CD14-positive monocyte (primary cell): ENCODE data around the gene UTP11. TPM values are rescaled to one million over a fixed set of nuclear protein-coding genes. Genes with fewer than 3 reads are reported as not detected.

Source experiments
- DNase-seq, 3 donors: peaks; one replicate each; pipeline ENCODE4 v3.0.0-alpha.2; 2011 to 2022
- H2AFZ ChIP-seq: 2 replicates; pipeline ENCODE4 v1.6.0; 2012; ENCODE audit warnings: mild to moderate bottlenecking, low read depth, low read length, inconsistent platforms; ENCODE audit not compliant: insufficient read depth, poor library complexity, severe bottlenecking
- H3K27ac ChIP-seq, 2 donors: 1 replicate in 1 of 2; 2 replicates in 1 of 2; pipeline ENCODE4 v1.5.1; 2012 to 2013; ENCODE audit warnings: low read length in 2 of 2, control low read depth in 1 of 2, inconsistent platforms in 1 of 2, low read depth in 1 of 2, mild to moderate bottlenecking in 1 of 2
- H3K27me3 ChIP-seq, 2 donors: one replicate each; pipeline versions ENCODE4 v1.6.0 to v1.6.1; 2011 to 2013; ENCODE audit warnings: low read length in 2 of 2; ENCODE audit not compliant: control insufficient read depth in 2 of 2, insufficient read depth in 2 of 2
- H3K36me3 ChIP-seq, 2 donors: replicated peaks in 1 of 2; 1 replicate in 1 of 2; 2 replicates in 1 of 2; pipeline versions ENCODE4 v1.5.1 to v1.6.1; 2012 to 2013; ENCODE audit warnings: low read length in 2 of 2, control low read depth in 1 of 2, inconsistent platforms in 1 of 2, mild to moderate bottlenecking in 1 of 2; ENCODE audit not compliant: insufficient read depth in 2 of 2, control insufficient read depth in 1 of 2
- H3K4me1 ChIP-seq, 2 donors: 1 replicate in 1 of 2; 2 replicates in 1 of 2; pipeline versions ENCODE4 v1.5.1 to v1.6.1; 2012 to 2013; ENCODE audit warnings: low read length in 2 of 2, control low read depth in 1 of 2, inconsistent platforms in 1 of 2, mild to moderate bottlenecking in 1 of 2, moderate library complexity in 1 of 2; ENCODE audit not compliant: insufficient read depth in 2 of 2, control insufficient read depth in 1 of 2
- H3K4me2 ChIP-seq: replicated peaks from 2 replicates; pipeline ENCODE3; 2012; ENCODE audit warnings: low read length, moderate library complexity, mild to moderate bottlenecking; ENCODE audit not compliant: poor library complexity, severe bottlenecking; ENCODE audit errors: extremely low read depth
- H3K4me3 ChIP-seq, 3 experiments: fragments of 200-600 bp in 1 of 3; sonication (generic) in 1 of 3; replicated peaks in 1 of 3; 1 replicate in 2 of 3; 2 replicates in 1 of 3; pipeline ENCODE4 v1.5.1; 2011 to 2013; ENCODE audit warnings: low read length in 3 of 3, mild to moderate bottlenecking in 3 of 3, control low read depth in 2 of 3, low read depth in 2 of 3, inconsistent platforms in 1 of 3, moderate library complexity in 1 of 3
- H3K79me2 ChIP-seq: 2 replicates; pipeline ENCODE4 v1.6.0; 2012; ENCODE audit warnings: mild to moderate bottlenecking, control low read depth, inconsistent platforms, low read length, moderate library complexity; ENCODE audit not compliant: insufficient read depth
- H3K9ac ChIP-seq: 2 replicates; pipeline ENCODE4 v1.6.0; 2017; ENCODE audit warnings: low read length, mild to moderate bottlenecking; ENCODE audit not compliant: insufficient read depth, poor library complexity, severe bottlenecking
- H3K9me3 ChIP-seq, 2 donors: replicated peaks in 1 of 2; 1 replicate in 1 of 2; 2 replicates in 1 of 2; pipeline versions ENCODE4 v1.5.1 to v1.6.1; 2012 to 2013; ENCODE audit warnings: low read length in 2 of 2, control low read depth in 1 of 2; ENCODE audit not compliant: control insufficient read depth in 1 of 2, insufficient read depth in 1 of 2
- H4K20me1 ChIP-seq: 2 replicates; pipeline ENCODE4 v1.6.0; 2012; ENCODE audit warnings: mild to moderate bottlenecking, low read length, control low read depth, moderate library complexity; ENCODE audit not compliant: insufficient read depth
- H3K27ac Mint-ChIP-seq, 7 donors: one replicate each; pipeline ENCODE4 v1.8.0; 2020; ENCODE audit warnings: mild to moderate bottlenecking in 7 of 7, mixed read lengths in 7 of 7, moderate library complexity in 6 of 7, inconsistent platforms in 2 of 7
- H3K27me3 Mint-ChIP-seq, 3 donors: one replicate each; pipeline ENCODE4 v1.8.0; 2021 to 2022; ENCODE audit warnings: low read depth in 3 of 3, mild to moderate bottlenecking in 3 of 3, mixed read lengths in 3 of 3, moderate library complexity in 3 of 3, inconsistent platforms in 1 of 3
- H3K36me3 Mint-ChIP-seq, 2 donors: one replicate each; pipeline ENCODE4 v1.8.0; 2020; ENCODE audit warnings: mixed read lengths in 2 of 2, inconsistent platforms in 1 of 2, mild to moderate bottlenecking in 1 of 2
- H3K4me1 Mint-ChIP-seq: one replicate; pipeline ENCODE4 v1.8.0; 2020; ENCODE audit warnings: mild to moderate bottlenecking, mixed read lengths
- H3K4me3 Mint-ChIP-seq, 2 donors: one replicate each; pipeline ENCODE4 v1.8.0; 2020; ENCODE audit warnings: mild to moderate bottlenecking in 2 of 2, mixed read lengths in 2 of 2, moderate library complexity in 1 of 2
- H3K9me3 Mint-ChIP-seq, 7 donors: one replicate each; pipeline ENCODE4 v1.8.0; 2020 to 2022; ENCODE audit warnings: mixed read lengths in 7 of 7, mild to moderate bottlenecking in 6 of 7, moderate library complexity in 6 of 7, inconsistent platforms in 2 of 7
- CTCF ChIP-seq: fragments of 200-600 bp; IDR thresholded peaks from one replicate; pipeline ENCODE4 v1.8.0; 2022; ENCODE audit warnings: antibody characterized with exemption, mild to moderate bottlenecking
- WGBS: methylation state at CpG from one replicate; pipeline ENCODE4 v1.1.5; 2013; ENCODE audit warnings: missing lambda C conversion rate; ENCODE audit not compliant: insufficient coverage; 5-methylcytosine and 5-hydroxymethylcytosine counted together
- intact Hi-C, 2 donors: fragments of 100-400 bp; cut with micrococcal nuclease; formaldehyde crosslinking; loops; one replicate each; pipeline versions ENCODE4 v1.15.0 to v1.15.1; 2023
- polyA plus RNA-seq, 3 donors: library from polyadenylated mRNA; depleted of rRNA in 1 of 3; unstranded in 2 of 3; stranded (reverse) in 1 of 3; fragments of 300-500 nt in 2 of 3; fragments of >200 nt in 1 of 3; fragmentation: Illumina TruSeq in 2 of 3; gene quantifications; 1 replicate in 2 of 3; 2 replicates in 1 of 3; pipeline ENCODE4 v1.2.3, GENCODE V29; 2012 to 2021
- small RNA-seq: library from RNA; depleted of rRNA; stranded (forward); fragments of <200 nt; gene quantifications from one replicate; pipeline ENCODE3, GENCODE V24; 2012; ENCODE audit warnings: low read depth; ENCODE audit not compliant: insufficient read length

The UTP11 gene
- polyA plus RNA-seq, 3 donors: 10.9 to 26.0 (median 20.5) TPM

GRCh38 chr1:38074302-38074677 is 61.8 kb downstream of the UTP11 start:
- Histone ChIP-seq H3K27ac (no peak overlapping the region), H3K4me3 (no peak overlapping the region), H3K9me3 (no peaks in the 10 kb centered on the region), H3K27me3 (no peaks in the 10 kb centered on the region), H3K4me2 (no peak overlapping the region), H3K9ac (no peak overlapping the region), H2AFZ (no peak overlapping the region), H3K79me2 (no peaks in the 10 kb centered on the region), H4K20me1 (no peaks in the 10 kb centered on the region), H3K36me3 (no peaks in the 10 kb centered on the region), H3K4me1 (no peaks in the 10 kb centered on the region)
- WGBS: 100% methylated on average over 4 of the region's 4 CpGs
- Mint-ChIP-seq H3K27me3 (peaks cover 0 to 10% (median 1%) of the 10 kb centered on the region in 3 donors), H3K4me3 (no peak overlapping the region), H3K9me3 (no peaks in the 10 kb centered on the region), H3K27ac (no peak overlapping the region), H3K4me1 (no peaks in the 10 kb centered on the region), H3K36me3 (no peaks in the 10 kb centered on the region)
- no peak for TF ChIP-seq CTCF
- intact Hi-C loops: no loop called here
- no peak for DNase-seq

Small RNA genes lying within 50 kb of the gene (small RNA-seq; reads per million reads assigned to genes)
- gene RNU6-510P: not detected

Other genes starting within 250 kb of the UTP11 start
- gene EPHA10, start 247.6 kb upstream of the UTP11 start, polyA plus RNA-seq: not detected
- gene MANEAL, start 218.9 kb upstream of the UTP11 start, polyA plus RNA-seq: under 1 TPM in 2 of 3 donors, not detected in 1; 0.24 to 0.56 TPM
- 10 to 100 TPM; 15.5 to 29.5 (median 22.9) TPM for gene C1orf122, start 204.9 kb upstream of the UTP11 start, polyA plus RNA-seq
- gene YRDC, start 204.5 kb upstream of the UTP11 start, polyA plus RNA-seq: 10 to 100 TPM; 10.4 to 29.6 (median 13.3) TPM
- gene MTF1, start 153.1 kb upstream of the UTP11 start, polyA plus RNA-seq: 10 to 100 TPM; 17.1 to 41.0 (median 29.6) TPM
- 10 to 100 TPM in 1 of 3 donors, 1 to 10 TPM in 2; 3.0 to 13.1 (median 5.8) TPM for gene INPP5B, start 65.7 kb upstream of the UTP11 start, polyA plus RNA-seq
- 10 to 100 TPM; 24.4 to 55.7 (median 53.3) TPM for gene SF3A3, start 22.7 kb upstream of the UTP11 start, polyA plus RNA-seq
- gene FHL3, start 7.2 kb upstream of the UTP11 start, polyA plus RNA-seq: 10 to 100 TPM; 24.7 to 32.3 (median 26.1) TPM
- not detected for gene POU3F1, start 34.1 kb downstream of the UTP11 start, polyA plus RNA-seq